K562 (cell line): ENCODE data around the gene VMP1. TPM values are rescaled to one million over a fixed set of nuclear protein-coding genes. Genes with fewer than 3 reads are reported as not detected.

Source experiments
- ATAC-seq: fragments of 200-7000 bp; cut with Tn5 transposase; 3 replicates; pipeline ENCODE4 v1.9.1; 2020; ENCODE audit warnings: moderate library complexity
- BruUV-seq: library from RNA; stranded (reverse); fragments of 400-500 nt; replicated peaks from 2 replicates; lab custom pipeline; 2021; lab: Mats Ljungman, UMichigan
- CTCF ChIA-PET: fragments of 300-600 bp; formaldehyde crosslinking; extraction: SDS; loops from one replicate; lab custom pipeline; 2021; ENCODE audit warnings: low intra/inter-chr PET ratio; lab: Yijun Ruan, JAX
- POLR2A ChIA-PET: fragments of 300-600, 350-650 bp; sonication (Branson Sonifier 250); formaldehyde crosslinking; extraction: SDS; loops from one replicate; lab custom pipeline; 2021; ENCODE audit warnings: antibody characterized with exemption, inconsistent platforms; lab: Yijun Ruan, JAX
- DNase-seq, 4 experiments: peaks; one replicate each; pipeline versions ENCODE4 v3.0.0 to v3.0.0-alpha.2; 2011 to 2018; ENCODE audit warnings: low spot score in 3 of 4, mixed read lengths in 3 of 4; ENCODE audit errors: extremely low read depth in 1 of 4
- FAIRE-seq: peaks from 2 replicates; lab custom pipeline; 2011; peaks lifted over from hg19 to GRCh38; lab: Jason Lieb, UNC
- H2AFZ ChIP-seq: 2 replicates; pipeline ENCODE4 v1.6.0; 2011; ENCODE audit warnings: low read depth, low read length, control low read depth, inconsistent platforms
- H3K27ac ChIP-seq: fragments of 200-600 bp; 3 replicates; pipeline ENCODE4 v1.8.0; 2011; ENCODE audit warnings: low read depth, mild to moderate bottlenecking, control low read depth, inconsistent platforms, low read length, moderate library complexity, mixed read lengths; ENCODE audit errors: extremely low read depth
- H3K27me3 ChIP-seq, 2 experiments: fragments of 300-600 bp in 1 of 2; 2 replicates in 1 of 2; 3 replicates in 1 of 2; pipeline versions ENCODE4 v1.6.0 to v1.8.0; 2011; ENCODE audit warnings: inconsistent platforms in 2 of 2, low read length in 2 of 2, mild to moderate bottlenecking in 1 of 2, mixed read lengths in 1 of 2, moderate library complexity in 1 of 2; ENCODE audit not compliant: control insufficient read depth in 2 of 2, insufficient read depth in 2 of 2
- H3K36me3 ChIP-seq: fragments of 300-600 bp; 3 replicates; pipeline ENCODE4 v1.8.0; 2011; ENCODE audit warnings: mild to moderate bottlenecking, low read length, inconsistent platforms; ENCODE audit not compliant: control insufficient read depth, insufficient read depth
- H3K4me1 ChIP-seq, 2 experiments: fragments of 200-600 bp in 1 of 2; replicated peaks in 1 of 2; 2 replicates in 1 of 2; 3 replicates in 1 of 2; pipeline versions ENCODE4 v1.5.1 to v1.8.0; 2011; ENCODE audit warnings: inconsistent platforms in 2 of 2, low read length in 2 of 2, mild to moderate bottlenecking in 1 of 2, mixed read lengths in 1 of 2, moderate library complexity in 1 of 2; ENCODE audit not compliant: control insufficient read depth in 2 of 2, insufficient read depth in 2 of 2
- H3K4me2 ChIP-seq: 2 replicates; pipeline ENCODE4 v1.6.1; 2011; ENCODE audit warnings: low read length, control low read depth, inconsistent platforms, mixed read lengths; ENCODE audit not compliant: insufficient read depth
- H3K4me3 ChIP-seq: fragments of 200-600 bp; sonication (generic), shearing (Covaris generic); 2 replicates; pipeline ENCODE4 v1.5.1; 2016; ENCODE audit warnings: control low read depth, inconsistent platforms
- H3K79me2 ChIP-seq: fragments of 200-600 bp; 3 replicates; pipeline ENCODE4 v1.8.0; 2011; ENCODE audit warnings: low read length, inconsistent platforms; ENCODE audit not compliant: control insufficient read depth, insufficient read depth
- H3K9ac ChIP-seq, 2 experiments: 2 replicates each; pipeline versions ENCODE4 v1.6.0 to v1.6.1; 2011; ENCODE audit warnings: low read depth in 2 of 2, low read length in 2 of 2, control low read depth in 1 of 2, inconsistent platforms in 1 of 2, mild to moderate bottlenecking in 1 of 2, mixed read lengths in 1 of 2; ENCODE audit not compliant: insufficient read depth in 1 of 2
- H3K9me1 ChIP-seq: one replicate; pipeline ENCODE4 v1.6.0; 2011; ENCODE audit warnings: inconsistent platforms, mild to moderate bottlenecking, low read length, moderate library complexity; ENCODE audit not compliant: control insufficient read depth, insufficient read depth
- H3K9me3 ChIP-seq: replicated peaks from 2 replicates; pipeline ENCODE4 v1.5.1; 2011; ENCODE audit warnings: low read depth, low read length, inconsistent platforms; ENCODE audit not compliant: control insufficient read depth, insufficient read depth
- H4K20me1 ChIP-seq: replicated peaks from 2 replicates; pipeline ENCODE4 v1.6.1; 2011; ENCODE audit warnings: low read length, inconsistent platforms, mixed read lengths; ENCODE audit not compliant: control insufficient read depth, insufficient read depth
- BCLAF1 ChIP-seq, 2 experiments: fragments of 450-650 bp in 1 of 2; IDR thresholded peaks; 2 replicates each; pipeline ENCODE4 v1.6.1; 2011 to 2017; ENCODE audit warnings: low read depth in 2 of 2, antibody characterized with exemption in 1 of 2, borderline replicate concordance in 1 of 2, low read length in 1 of 2, mild to moderate bottlenecking in 1 of 2, mixed read lengths in 1 of 2; ENCODE audit not compliant: control insufficient read depth in 1 of 2
- WGBS: fragments of 100-300 bp; shearing (Covaris generic); methylation state at CpG from one replicate; pipeline ENCODE4 v1.1.6; 2016; ENCODE audit warnings: low coverage, mixed read lengths; ENCODE audit not compliant: insufficient coverage; ENCODE audit errors: missing lambda C conversion rate; 5-methylcytosine and 5-hydroxymethylcytosine counted together
- in situ Hi-C: fragments of 300-500 bp; cut with MboI; formaldehyde crosslinking; loops from 4 replicates; pipeline ENCODE4 v1.15.0; 2018; ENCODE audit warnings: inconsistent platforms, mixed read lengths
- intact Hi-C: fragments of 100-400 bp; cut with micrococcal nuclease; formaldehyde crosslinking; loops from 2 replicates; pipeline ENCODE4 v1.14.2; 2022
- polyA plus RNA-seq, 8 experiments: library from polyadenylated mRNA; depleted of rRNA in 4 of 8; stranded (reverse) in 5 of 8; unstranded in 3 of 8; fragments of >200 nt; fragmentation: Nextera tagmentation in 2 of 8; fragmentation: Illumina TruSeq in 1 of 8; extraction: Ambion mirVana in 2 of 8; extraction: Trizol in 1 of 8; gene quantifications; 2 replicates each; pipeline versions ENCODE4 v1.2.1 to v1.2.3, GENCODE V29; 2011 to 2014; ENCODE audit warnings: inconsistent platforms in 1 of 8, missing spikeins in 1 of 8
- total RNA-seq, 7 experiments: library from RNA; depleted of rRNA in 6 of 7; stranded (reverse); fragments of >200 nt in 6 of 7; fragmentation: Illumina TruSeq in 2 of 7; extraction: Trizol in 2 of 7; gene quantifications; 2 replicates each; pipeline versions ENCODE4 v1.2.1 to v1.2.3, GENCODE V29; 2011 to 2021; ENCODE audit warnings: low replicate concordance in 1 of 7
- TF ChIP-seq, protein P1 (sequence below): fragments of 200-600 bp; sonication (generic); IDR thresholded peaks from one replicate; pipeline ENCODE4 v1.6.1; 2012; ENCODE audit warnings: mild to moderate bottlenecking, low read depth, low read length, inconsistent platforms
- TF ChIP-seq, protein P2 (sequence below): fragments of 250-450 bp; sonication (Bioruptor Pico); IDR thresholded peaks from 2 replicates; pipeline ENCODE4 v1.8.0; 2022; ENCODE audit warnings: inconsistent platforms

Gene VMP1
- total and polyA plus RNA-seq, 9 of the 15 experiments (the other 6 are each of a cell fraction or from before 2014, with no cell fraction given): 123 to 304 (median 151) TPM

- H3K36me3 ChIP-seq: peaks cover 56% of the 10 kb centered on the region; the same call in 2 of the 3 replicates
- POLR2A ChIA-PET: interaction anchor here (0.7 kb wide), 1 partner anchor 14 kb away, joined by 3 read pairs; no protein-coding TSS in a partner anchor
- intact Hi-C loops (no loop called here), in situ Hi-C loops (no loop called here)
- H3K27me3 ChIP-seq: no peaks in the 10 kb centered on the region
- no peak overlapping the region for H3K4me2 ChIP-seq
- no peaks in the 10 kb centered on the region for H3K9me3 ChIP-seq
- ATAC-seq: no peak
- TF ChIP-seq, protein P1, sequence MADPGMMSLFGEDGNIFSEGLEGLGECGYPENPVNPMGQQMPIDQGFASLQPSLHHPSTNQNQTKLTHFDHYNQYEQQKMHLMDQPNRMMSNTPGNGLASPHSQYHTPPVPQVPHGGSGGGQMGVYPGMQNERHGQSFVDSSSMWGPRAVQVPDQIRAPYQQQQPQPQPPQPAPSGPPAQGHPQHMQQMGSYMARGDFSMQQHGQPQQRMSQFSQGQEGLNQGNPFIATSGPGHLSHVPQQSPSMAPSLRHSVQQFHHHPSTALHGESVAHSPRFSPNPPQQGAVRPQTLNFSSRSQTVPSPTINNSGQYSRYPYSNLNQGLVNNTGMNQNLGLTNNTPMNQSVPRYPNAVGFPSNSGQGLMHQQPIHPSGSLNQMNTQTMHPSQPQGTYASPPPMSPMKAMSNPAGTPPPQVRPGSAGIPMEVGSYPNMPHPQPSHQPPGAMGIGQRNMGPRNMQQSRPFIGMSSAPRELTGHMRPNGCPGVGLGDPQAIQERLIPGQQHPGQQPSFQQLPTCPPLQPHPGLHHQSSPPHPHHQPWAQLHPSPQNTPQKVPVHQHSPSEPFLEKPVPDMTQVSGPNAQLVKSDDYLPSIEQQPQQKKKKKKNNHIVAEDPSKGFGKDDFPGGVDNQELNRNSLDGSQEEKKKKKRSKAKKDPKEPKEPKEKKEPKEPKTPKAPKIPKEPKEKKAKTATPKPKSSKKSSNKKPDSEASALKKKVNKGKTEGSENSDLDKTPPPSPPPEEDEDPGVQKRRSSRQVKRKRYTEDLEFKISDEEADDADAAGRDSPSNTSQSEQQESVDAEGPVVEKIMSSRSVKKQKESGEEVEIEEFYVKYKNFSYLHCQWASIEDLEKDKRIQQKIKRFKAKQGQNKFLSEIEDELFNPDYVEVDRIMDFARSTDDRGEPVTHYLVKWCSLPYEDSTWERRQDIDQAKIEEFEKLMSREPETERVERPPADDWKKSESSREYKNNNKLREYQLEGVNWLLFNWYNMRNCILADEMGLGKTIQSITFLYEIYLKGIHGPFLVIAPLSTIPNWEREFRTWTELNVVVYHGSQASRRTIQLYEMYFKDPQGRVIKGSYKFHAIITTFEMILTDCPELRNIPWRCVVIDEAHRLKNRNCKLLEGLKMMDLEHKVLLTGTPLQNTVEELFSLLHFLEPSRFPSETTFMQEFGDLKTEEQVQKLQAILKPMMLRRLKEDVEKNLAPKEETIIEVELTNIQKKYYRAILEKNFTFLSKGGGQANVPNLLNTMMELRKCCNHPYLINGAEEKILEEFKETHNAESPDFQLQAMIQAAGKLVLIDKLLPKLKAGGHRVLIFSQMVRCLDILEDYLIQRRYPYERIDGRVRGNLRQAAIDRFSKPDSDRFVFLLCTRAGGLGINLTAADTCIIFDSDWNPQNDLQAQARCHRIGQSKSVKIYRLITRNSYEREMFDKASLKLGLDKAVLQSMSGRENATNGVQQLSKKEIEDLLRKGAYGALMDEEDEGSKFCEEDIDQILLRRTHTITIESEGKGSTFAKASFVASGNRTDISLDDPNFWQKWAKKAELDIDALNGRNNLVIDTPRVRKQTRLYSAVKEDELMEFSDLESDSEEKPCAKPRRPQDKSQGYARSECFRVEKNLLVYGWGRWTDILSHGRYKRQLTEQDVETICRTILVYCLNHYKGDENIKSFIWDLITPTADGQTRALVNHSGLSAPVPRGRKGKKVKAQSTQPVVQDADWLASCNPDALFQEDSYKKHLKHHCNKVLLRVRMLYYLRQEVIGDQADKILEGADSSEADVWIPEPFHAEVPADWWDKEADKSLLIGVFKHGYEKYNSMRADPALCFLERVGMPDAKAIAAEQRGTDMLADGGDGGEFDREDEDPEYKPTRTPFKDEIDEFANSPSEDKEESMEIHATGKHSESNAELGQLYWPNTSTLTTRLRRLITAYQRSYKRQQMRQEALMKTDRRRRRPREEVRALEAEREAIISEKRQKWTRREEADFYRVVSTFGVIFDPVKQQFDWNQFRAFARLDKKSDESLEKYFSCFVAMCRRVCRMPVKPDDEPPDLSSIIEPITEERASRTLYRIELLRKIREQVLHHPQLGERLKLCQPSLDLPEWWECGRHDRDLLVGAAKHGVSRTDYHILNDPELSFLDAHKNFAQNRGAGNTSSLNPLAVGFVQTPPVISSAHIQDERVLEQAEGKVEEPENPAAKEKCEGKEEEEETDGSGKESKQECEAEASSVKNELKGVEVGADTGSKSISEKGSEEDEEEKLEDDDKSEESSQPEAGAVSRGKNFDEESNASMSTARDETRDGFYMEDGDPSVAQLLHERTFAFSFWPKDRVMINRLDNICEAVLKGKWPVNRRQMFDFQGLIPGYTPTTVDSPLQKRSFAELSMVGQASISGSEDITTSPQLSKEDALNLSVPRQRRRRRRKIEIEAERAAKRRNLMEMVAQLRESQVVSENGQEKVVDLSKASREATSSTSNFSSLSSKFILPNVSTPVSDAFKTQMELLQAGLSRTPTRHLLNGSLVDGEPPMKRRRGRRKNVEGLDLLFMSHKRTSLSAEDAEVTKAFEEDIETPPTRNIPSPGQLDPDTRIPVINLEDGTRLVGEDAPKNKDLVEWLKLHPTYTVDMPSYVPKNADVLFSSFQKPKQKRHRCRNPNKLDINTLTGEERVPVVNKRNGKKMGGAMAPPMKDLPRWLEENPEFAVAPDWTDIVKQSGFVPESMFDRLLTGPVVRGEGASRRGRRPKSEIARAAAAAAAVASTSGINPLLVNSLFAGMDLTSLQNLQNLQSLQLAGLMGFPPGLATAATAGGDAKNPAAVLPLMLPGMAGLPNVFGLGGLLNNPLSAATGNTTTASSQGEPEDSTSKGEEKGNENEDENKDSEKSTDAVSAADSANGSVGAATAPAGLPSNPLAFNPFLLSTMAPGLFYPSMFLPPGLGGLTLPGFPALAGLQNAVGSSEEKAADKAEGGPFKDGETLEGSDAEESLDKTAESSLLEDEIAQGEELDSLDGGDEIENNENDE: no peak
- TF ChIP-seq, protein P2, sequence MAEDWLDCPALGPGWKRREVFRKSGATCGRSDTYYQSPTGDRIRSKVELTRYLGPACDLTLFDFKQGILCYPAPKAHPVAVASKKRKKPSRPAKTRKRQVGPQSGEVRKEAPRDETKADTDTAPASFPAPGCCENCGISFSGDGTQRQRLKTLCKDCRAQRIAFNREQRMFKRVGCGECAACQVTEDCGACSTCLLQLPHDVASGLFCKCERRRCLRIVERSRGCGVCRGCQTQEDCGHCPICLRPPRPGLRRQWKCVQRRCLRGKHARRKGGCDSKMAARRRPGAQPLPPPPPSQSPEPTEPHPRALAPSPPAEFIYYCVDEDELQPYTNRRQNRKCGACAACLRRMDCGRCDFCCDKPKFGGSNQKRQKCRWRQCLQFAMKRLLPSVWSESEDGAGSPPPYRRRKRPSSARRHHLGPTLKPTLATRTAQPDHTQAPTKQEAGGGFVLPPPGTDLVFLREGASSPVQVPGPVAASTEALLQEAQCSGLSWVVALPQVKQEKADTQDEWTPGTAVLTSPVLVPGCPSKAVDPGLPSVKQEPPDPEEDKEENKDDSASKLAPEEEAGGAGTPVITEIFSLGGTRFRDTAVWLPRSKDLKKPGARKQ (CRISPR knock-in tag): no peak
- TF ChIP-seq BCLAF1 (IDR thresholded peaks at IDR 0.05; ENCODE audit: borderline replicate concordance in 1 of 2, control insufficient read depth in 1 of 2, low read depth in 2 of 2, low read length in 1 of 2): no peak
- H3K4me1 ChIP-seq: 0 out of 5 replicates have a peak, but pooled peaks cover 0 to 2% of the 10 kb centered on the region in 2 experiments
- no peaks in the 10 kb centered on the region for H3K9me1 ChIP-seq
- H3K4me3 ChIP-seq: no peak overlapping the region
- no TSS peak for BruUV-seq
- CTCF ChIA-PET: no interaction called here
- no peak for DNase-seq
- H2AFZ ChIP-seq: no peak overlapping the region
- H3K79me2 ChIP-seq: no peaks in the 10 kb centered on the region
- 89% methylated on average over 3 of the region's 3 CpGs for WGBS
- no peak for FAIRE-seq
- H3K27ac ChIP-seq: no peak overlapping the region
- no peaks in the 10 kb centered on the region for H4K20me1 ChIP-seq
- no peak overlapping the region for H3K9ac ChIP-seq
These were observed 156.2 kb downstream of the VMP1 start for GRCh38 chr17:59863616-59864015.
